ENCODE results near the gene GATB.

GATB gene

GRCh38 chr4:151784706-151785105 lies 23.9 kb upstream of the GATB start:
- Histone ChIP-seq H3K4me3 (ENCODE audit: low read length) (no peak overlapping the region), H3K9me3 (ENCODE audit: control insufficient read depth, low read depth, low read length) (no peaks in the 10 kb centered on the region), H3K36me3 (ENCODE audit: control insufficient read depth, low read depth, low read length) (no peaks in the 10 kb centered on the region), H3K27ac (ENCODE audit: low read length) (no peak overlapping the region), H3K9ac (ENCODE audit: low read length) (no peak overlapping the region), H3K27me3 (ENCODE audit: control insufficient read depth, insufficient read depth, low read length) (no peaks in the 10 kb centered on the region), H3K4me1 (ENCODE audit: control insufficient read depth, low read depth, low read length) (peaks cover 35% of the 10 kb centered on the region)

DNA sequence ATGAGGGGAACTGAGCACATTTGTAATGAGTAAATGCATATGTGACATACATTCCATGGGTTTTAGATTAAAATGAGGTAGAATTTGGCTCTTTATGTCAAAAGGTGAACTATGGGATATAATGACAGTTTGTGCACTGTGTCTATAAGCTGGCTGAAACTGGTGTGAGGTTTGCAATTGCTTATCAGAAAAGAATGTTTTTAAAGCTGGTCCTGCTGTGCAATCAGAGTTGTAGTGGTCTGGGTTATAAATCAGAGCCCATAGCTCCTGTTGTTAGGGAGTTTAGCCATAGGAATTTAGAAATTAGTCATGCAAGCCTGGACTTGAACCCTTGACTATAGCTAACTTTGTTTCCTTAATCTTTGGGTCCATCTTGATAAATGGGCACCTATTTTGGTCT lies 23.1 kb upstream of the GATB start:
- Histone ChIP-seq H3K9ac (ENCODE audit: low read length) (no peak overlapping the region), H3K4me1 (ENCODE audit: control insufficient read depth, low read depth, low read length) (peaks cover 28% of the 10 kb centered on the region), H3K9me3 (ENCODE audit: control insufficient read depth, low read depth, low read length) (no peaks in the 10 kb centered on the region), H3K27me3 (ENCODE audit: control insufficient read depth, insufficient read depth, low read length) (no peaks in the 10 kb centered on the region), H3K36me3 (ENCODE audit: control insufficient read depth, low read depth, low read length) (no peaks in the 10 kb centered on the region), H3K27ac (ENCODE audit: low read length) (no peak overlapping the region), H3K4me3 (ENCODE audit: low read length) (no peak overlapping the region)

DNA sequence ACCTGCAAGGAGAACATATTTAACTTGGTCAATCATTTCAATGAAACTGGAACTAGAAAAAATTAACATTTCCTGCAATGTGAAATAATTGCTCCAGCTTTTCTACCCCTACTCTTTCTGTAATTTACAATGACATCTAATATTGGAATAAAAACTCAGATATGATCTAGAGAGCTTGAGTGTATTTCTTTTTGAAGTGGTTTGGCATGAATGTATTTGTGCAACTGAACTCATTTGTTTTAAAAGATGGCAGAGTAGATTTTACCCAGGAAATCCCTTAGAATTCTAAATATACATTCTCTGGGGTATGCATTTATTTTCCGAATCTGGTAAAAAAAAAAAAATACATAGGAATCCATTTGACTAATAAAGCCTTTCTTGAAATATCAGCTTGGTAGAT lies 21.5 kb upstream of the GATB start:
- no peak overlapping the region for H3K9ac ChIP-seq (ENCODE audit: low read length)
- H3K4me3 ChIP-seq (ENCODE audit: low read length): no peak overlapping the region
- no peaks in the 10 kb centered on the region for H3K27me3 ChIP-seq (ENCODE audit: control insufficient read depth, insufficient read depth, low read length)
- no peaks in the 10 kb centered on the region for H3K36me3 ChIP-seq (ENCODE audit: control insufficient read depth, low read depth, low read length)
- H3K9me3 ChIP-seq (ENCODE audit: control insufficient read depth, low read depth, low read length): no peaks in the 10 kb centered on the region
- H3K4me1 ChIP-seq (ENCODE audit: control insufficient read depth, low read depth, low read length): peaks cover 23% of the 10 kb centered on the region
- H3K27ac ChIP-seq (ENCODE audit: low read length): no peak overlapping the region

DNA sequence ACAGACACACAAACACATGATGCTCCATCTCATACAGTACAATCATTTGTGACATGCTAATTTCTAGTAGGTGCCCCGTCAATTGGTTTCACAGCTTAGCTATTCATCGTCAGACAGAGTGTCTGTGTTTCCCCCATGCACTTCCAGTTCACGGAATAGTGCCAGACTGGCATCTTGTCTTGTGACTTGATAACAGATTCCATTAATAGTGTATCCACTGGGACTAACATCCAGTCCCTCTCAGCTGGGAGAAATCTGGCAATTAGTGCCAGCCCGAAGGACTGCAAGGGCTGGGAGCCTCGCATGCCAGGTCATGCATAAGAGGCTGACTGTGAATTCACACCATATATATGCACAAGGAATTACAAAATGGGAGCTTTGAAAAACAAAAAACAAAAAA lies 20.2 kb upstream of the GATB start:
- Histone ChIP-seq H3K4me3 (ENCODE audit: low read length) (no peak overlapping the region), H3K27me3 (ENCODE audit: control insufficient read depth, insufficient read depth, low read length) (no peaks in the 10 kb centered on the region), H3K9ac (ENCODE audit: low read length) (no peak overlapping the region), H3K9me3 (ENCODE audit: control insufficient read depth, low read depth, low read length) (no peaks in the 10 kb centered on the region), H3K36me3 (ENCODE audit: control insufficient read depth, low read depth, low read length) (no peaks in the 10 kb centered on the region), H3K27ac (ENCODE audit: low read length) (no peak overlapping the region), H3K4me1 (ENCODE audit: control insufficient read depth, low read depth, low read length) (peaks cover 17% of the 10 kb centered on the region)

DNA sequence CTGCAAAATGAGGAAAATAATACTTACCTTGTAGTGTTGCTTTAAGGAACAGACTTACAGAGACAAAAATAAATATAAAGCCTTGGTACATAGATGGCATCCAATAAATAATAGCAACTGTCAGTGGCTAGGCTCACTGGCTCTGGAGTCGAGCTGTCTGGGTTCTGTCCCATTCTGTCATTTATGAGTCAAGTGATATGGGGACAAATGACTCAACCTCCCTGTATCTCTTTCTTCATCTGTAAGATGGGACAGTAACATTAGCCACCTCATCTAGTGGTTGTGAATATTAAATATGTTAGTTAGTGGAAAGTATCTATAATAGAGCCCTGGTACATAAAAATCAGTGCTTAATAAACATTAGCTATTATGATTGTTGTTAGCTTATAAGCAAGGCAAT lies 16.7 kb upstream of the GATB start:
- Histone ChIP-seq H3K36me3 (ENCODE audit: control insufficient read depth, low read depth, low read length) (no peaks in the 10 kb centered on the region), H3K4me3 (ENCODE audit: low read length) (no peak overlapping the region), H3K9ac (ENCODE audit: low read length) (no peak overlapping the region), H3K27ac (ENCODE audit: low read length) (no peak overlapping the region), H3K4me1 (ENCODE audit: control insufficient read depth, low read depth, low read length) (no peaks in the 10 kb centered on the region), H3K27me3 (ENCODE audit: control insufficient read depth, insufficient read depth, low read length) (no peaks in the 10 kb centered on the region), H3K9me3 (ENCODE audit: control insufficient read depth, low read depth, low read length) (peaks cover 21% of the 10 kb centered on the region)

- Histone ChIP-seq H3K36me3 (ENCODE audit: control insufficient read depth, low read depth, low read length) (no peaks in the 10 kb centered on the region), H3K27me3 (ENCODE audit: control insufficient read depth, insufficient read depth, low read length) (no peaks in the 10 kb centered on the region), H3K4me1 (ENCODE audit: control insufficient read depth, low read depth, low read length) (no peaks in the 10 kb centered on the region), H3K9ac (ENCODE audit: low read length) (no peak overlapping the region), H3K9me3 (ENCODE audit: control insufficient read depth, low read depth, low read length) (peaks cover 21% of the 10 kb centered on the region), H3K4me3 (ENCODE audit: low read length) (no peak overlapping the region), H3K27ac (ENCODE audit: low read length) (no peak overlapping the region)
These were observed 13.5 kb upstream of the GATB start for GRCh38 chr4:151774324-151774723.

DNA sequence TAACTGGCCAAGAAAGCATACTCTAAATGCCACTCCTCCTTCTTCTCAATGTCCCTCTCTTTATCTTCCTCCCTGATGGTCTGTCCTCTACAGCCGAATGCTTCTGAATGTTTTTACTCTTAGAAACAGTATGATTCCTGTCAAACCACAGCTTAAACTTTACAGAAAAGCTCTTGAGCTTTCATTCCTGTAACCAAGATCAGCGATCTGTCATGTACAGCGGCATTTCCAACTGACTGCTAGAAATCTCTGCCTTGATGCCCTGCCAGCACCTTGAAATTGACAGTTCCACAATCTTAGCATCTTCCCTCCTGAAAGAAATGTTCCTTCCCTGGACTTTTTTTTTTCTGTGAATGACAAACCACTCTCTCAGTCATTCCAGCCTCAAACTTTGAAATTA lies 11.5 kb upstream of the GATB start:
- Histone ChIP-seq H3K36me3 (ENCODE audit: control insufficient read depth, low read depth, low read length) (no peaks in the 10 kb centered on the region), H3K4me1 (ENCODE audit: control insufficient read depth, low read depth, low read length) (peaks cover 11% of the 10 kb centered on the region), H3K27ac (ENCODE audit: low read length) (no peak overlapping the region), H3K9me3 (ENCODE audit: control insufficient read depth, low read depth, low read length) (peaks cover 21% of the 10 kb centered on the region), H3K9ac (ENCODE audit: low read length) (no peak overlapping the region), H3K4me3 (ENCODE audit: low read length) (no peak overlapping the region), H3K27me3 (ENCODE audit: control insufficient read depth, insufficient read depth, low read length) (no peaks in the 10 kb centered on the region)

- H3K9me3 ChIP-seq (ENCODE audit: control insufficient read depth, low read depth, low read length): peaks cover 21% of the 10 kb centered on the region
These were observed 10.9 kb upstream of the GATB start for GRCh38 chr4:151771664-151772063.

DNA sequence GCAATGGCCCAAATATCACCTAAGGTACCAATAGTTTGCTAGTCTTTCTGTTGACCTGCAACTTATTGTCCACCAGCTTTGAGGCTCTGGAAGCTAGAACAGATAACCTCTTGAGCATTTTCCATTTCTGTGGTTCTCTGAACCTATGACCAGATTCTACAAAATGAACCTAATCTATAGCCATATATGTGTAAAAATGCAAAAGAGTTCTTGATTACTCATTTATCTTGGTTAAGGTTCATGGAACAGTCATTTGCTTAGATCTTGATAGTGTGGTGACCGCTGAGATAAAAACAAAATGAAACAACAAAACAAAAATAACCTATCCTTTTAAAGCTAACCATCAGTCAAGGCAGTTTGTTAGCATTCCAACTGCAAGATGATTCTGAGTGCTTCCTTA lies 9.3 kb upstream of the GATB start:
- peaks cover 11% of the 10 kb centered on the region for H3K4me1 ChIP-seq (ENCODE audit: control insufficient read depth, low read depth, low read length)
- H3K9ac ChIP-seq (ENCODE audit: low read length): no peak overlapping the region
- no peak overlapping the region for H3K27ac ChIP-seq (ENCODE audit: low read length)
- no peaks in the 10 kb centered on the region for H3K36me3 ChIP-seq (ENCODE audit: control insufficient read depth, low read depth, low read length)
- H3K27me3 ChIP-seq (ENCODE audit: control insufficient read depth, insufficient read depth, low read length): no peaks in the 10 kb centered on the region
- H3K4me3 ChIP-seq (ENCODE audit: low read length): no peak overlapping the region
- H3K9me3 ChIP-seq (ENCODE audit: control insufficient read depth, low read depth, low read length): peaks cover 16% of the 10 kb centered on the region

More at GRCh38 chr4:151771664-151772063, 10.9 kb upstream of the GATB start:
- no peak overlapping the region for H3K9ac ChIP-seq (ENCODE audit: low read length)
- no peaks in the 10 kb centered on the region for H3K27me3 ChIP-seq (ENCODE audit: control insufficient read depth, insufficient read depth, low read length)
- no peak overlapping the region for H3K27ac ChIP-seq (ENCODE audit: low read length)
- no peaks in the 10 kb centered on the region for H3K36me3 ChIP-seq (ENCODE audit: control insufficient read depth, low read depth, low read length)
- peaks cover 11% of the 10 kb centered on the region for H3K4me1 ChIP-seq (ENCODE audit: control insufficient read depth, low read depth, low read length)
- H3K4me3 ChIP-seq (ENCODE audit: low read length): no peak overlapping the region

DNA sequence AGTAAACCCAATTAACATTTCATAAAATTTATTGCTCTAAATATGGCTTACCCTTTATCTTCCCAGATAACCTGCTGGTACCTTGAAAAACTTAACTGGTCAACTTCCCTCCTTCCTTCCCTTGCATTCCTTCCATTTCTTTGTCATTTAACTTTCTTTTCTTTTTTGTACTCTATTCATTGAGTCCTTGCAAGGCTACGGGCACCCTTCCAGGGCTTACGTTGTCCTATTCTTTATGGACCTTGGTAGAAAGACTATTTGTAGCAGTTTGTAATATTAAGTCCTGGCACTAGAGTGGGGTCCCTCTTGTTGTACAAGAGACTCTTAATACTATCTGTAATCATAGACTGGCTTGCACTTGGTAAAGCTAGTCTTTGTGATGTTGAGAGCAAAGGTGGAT lies 8.0 kb upstream of the GATB start:
- peaks cover 11% of the 10 kb centered on the region for H3K4me1 ChIP-seq (ENCODE audit: control insufficient read depth, low read depth, low read length)
- H3K27ac ChIP-seq (ENCODE audit: low read length): no peak overlapping the region
- H3K9me3 ChIP-seq (ENCODE audit: control insufficient read depth, low read depth, low read length): peaks cover 3% of the 10 kb centered on the region
- H3K9ac ChIP-seq (ENCODE audit: low read length): no peak overlapping the region
- no peaks in the 10 kb centered on the region for H3K27me3 ChIP-seq (ENCODE audit: control insufficient read depth, insufficient read depth, low read length)
- no peak overlapping the region for H3K4me3 ChIP-seq (ENCODE audit: low read length)
- H3K36me3 ChIP-seq (ENCODE audit: control insufficient read depth, low read depth, low read length): no peaks in the 10 kb centered on the region

DNA sequence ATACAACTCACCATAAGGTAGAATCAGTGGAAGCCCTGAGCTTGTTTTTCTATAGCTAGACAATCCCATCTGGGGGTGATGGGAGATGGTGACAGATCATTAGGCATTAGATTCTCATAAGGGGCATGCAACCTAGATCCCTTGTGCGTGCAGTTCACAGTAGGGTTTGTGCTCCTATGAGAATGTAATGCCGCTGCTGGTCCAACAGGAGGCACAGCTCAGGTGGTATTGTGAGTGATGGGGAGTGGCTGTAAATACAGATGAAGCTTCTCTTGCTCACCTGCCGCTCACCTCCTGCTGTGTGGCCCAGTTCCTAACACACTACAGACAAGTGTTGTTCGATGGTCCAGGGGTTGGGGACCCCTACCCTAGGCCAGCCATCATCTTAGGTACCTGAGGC lies 5.9 kb upstream of the GATB start:
- Histone ChIP-seq H3K27ac (ENCODE audit: low read length) (no peak overlapping the region), H3K4me1 (ENCODE audit: control insufficient read depth, low read depth, low read length) (peaks cover 11% of the 10 kb centered on the region), H3K4me3 (ENCODE audit: low read length) (no peak overlapping the region), H3K36me3 (ENCODE audit: control insufficient read depth, low read depth, low read length) (no peaks in the 10 kb centered on the region), H3K9me3 (ENCODE audit: control insufficient read depth, low read depth, low read length) (no peaks in the 10 kb centered on the region), H3K27me3 (ENCODE audit: control insufficient read depth, insufficient read depth, low read length) (no peaks in the 10 kb centered on the region), H3K9ac (ENCODE audit: low read length) (no peak overlapping the region)

DNA sequence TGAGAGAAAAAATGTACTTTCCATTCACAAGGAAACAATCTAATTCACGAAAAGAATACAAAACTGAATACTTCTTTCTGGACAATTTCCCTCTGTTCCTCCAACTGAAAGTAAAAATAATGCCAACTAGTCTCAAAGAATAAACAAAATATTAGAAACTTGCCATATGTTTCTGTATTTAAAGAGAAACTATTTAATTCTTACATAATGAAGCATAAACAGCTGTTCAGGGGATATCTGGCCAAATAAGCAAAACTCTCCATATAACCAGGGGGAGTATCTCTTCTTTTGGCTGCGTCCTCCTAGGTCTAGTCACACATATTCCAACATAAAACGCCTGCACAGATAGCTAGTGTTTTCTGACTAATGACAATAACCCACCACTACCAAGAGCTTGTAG lies 805 bp downstream of the GATB start:
- Histone ChIP-seq H3K9ac (ENCODE audit: low read length) (peak overlapping the region; percentile 91), H3K4me1 (ENCODE audit: control insufficient read depth, low read depth, low read length) (peaks cover 5% of the 10 kb centered on the region), H3K9me3 (ENCODE audit: control insufficient read depth, low read depth, low read length) (no peaks in the 10 kb centered on the region), H3K27me3 (ENCODE audit: control insufficient read depth, insufficient read depth, low read length) (no peaks in the 10 kb centered on the region), H3K27ac (ENCODE audit: low read length) (no peak overlapping the region), H3K4me3 (ENCODE audit: low read length) (peak overlapping the region; percentile 93), H3K36me3 (ENCODE audit: control insufficient read depth, low read depth, low read length) (no peaks in the 10 kb centered on the region)
